RPMI8226 (cell line): ENCODE results near the gene NGF.
"Not testable (repeated sequence)": the region's sequence is repeated elsewhere in the genome, so short reads cannot be mapped to it uniquely, and the experiment has no call there.

Source experiments
- DNase-seq: peaks from one replicate; pipeline ENCODE4 v3.0.0-alpha.2; 2015

The NGF gene

DNA sequence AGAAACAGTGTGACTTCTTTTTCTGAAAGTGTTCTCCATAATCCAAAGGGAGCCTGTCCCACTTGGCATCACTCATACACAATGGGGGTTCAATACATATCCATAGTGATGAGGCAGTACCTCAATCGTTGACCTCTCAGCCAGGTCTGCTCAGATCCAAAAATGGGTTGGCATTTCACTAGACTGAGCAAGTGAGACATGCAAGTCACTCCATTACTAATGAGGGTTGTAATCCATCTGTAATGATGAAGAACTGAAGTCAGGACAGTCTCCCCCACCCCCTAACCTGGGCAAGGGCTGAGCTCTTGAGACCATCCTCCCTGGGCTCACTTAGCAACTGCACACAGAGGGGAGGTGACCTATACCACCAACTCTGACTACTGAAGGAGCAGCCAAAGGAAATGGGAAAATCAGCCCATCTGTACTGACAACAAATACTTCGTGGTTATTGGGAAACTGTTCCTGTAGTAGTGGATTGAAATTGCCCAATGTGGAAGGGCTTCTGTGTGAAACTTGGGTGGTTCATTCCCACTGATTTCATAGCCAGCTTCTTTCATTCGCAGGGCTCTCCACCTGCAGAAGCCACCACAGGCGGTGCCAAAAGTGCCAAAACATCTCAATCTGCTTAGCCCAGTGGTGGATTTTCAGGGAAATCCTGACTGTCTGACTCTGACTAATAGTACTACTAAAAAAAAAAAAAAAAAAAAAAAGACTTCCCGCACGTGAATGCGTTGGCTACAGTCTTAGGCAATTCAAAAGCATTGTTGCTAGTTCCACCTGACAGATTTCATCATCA, 5.0 kb downstream of the NGF start:
- no peak for DNase-seq

DNA sequence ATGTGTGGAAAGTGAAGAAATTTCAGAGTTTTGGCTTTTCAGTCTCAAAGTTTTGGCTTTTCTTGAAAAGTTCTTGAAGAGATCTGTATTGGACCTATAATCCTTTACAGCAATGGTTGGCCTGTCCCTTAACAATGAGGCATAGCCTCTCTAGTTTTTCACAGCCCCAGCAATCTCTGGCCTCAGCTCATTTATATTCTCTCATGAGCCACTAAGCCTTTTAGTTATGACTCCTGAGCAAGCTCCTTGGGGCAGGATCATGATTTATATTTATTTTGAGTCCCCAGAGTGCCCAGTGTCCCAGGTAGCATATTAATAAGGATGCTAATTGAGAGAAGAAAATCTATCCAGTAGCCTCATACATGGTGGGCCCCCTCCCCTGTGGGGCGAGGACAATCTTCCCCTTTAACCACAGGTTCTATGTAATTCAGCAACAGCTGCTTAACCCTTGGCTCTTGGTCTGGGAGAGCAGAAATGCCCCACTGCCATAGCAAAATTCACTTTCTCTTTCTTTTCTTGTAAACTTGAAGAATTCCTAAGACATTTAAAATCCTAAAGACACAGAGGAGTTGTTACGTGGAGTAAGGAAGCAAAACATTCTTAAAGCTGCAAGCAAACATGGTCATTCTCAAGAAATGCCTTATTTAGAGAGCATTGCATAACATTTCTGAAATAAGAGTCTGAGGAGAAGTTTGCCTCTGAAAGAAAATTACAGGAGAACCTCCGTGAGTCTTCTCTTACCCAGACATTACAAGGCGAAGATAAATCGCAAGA, 6.3 kb downstream of the NGF start:
- DNase-seq = no peak

DNA sequence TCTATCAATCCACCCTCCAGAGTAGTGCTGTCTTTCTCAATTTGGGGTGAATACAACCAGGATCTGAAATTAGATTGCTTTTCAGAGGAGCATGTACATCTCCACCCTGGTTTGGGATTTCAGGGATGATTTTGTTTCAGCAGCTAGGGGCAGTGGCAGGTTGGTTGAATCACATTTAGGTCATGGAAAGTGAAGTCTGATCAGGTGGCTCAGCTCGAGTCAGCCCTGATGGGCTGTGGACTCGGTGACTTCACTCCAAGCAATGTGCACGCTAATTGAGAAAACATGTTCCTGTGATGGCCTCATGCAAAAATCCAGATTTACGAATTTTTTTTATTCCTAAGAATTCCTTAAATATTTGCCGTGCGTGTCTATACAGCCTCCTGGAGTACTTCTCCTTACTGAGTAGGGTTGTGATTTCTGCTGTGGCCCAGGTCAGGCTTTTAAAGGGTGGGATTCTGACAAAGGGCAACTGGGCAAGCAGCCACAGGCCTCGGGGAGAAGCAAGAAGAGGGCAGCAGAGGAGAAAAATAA, 7.5 kb downstream of the NGF start:
- no peak for DNase-seq

DNA sequence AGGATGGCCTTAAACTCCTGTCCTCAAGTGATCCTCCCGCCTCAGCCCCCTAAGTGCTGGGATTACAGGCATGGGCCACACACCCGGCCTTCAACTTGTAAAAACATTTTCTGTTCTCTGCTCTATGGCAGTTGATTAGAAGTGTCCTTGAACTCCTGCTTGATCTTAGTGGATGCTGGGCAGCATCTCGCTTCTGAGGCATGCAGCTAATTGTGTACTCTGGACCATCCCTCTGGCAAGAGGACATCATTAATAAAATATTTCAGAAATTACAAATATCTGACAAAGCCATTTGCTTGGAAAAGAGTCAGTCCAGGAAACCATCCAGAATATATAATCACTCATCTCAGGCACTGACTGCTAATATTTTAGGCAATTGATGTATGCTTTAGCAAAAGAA, 8.1 kb downstream of the NGF start:
- DNase-seq = no peak

DNA sequence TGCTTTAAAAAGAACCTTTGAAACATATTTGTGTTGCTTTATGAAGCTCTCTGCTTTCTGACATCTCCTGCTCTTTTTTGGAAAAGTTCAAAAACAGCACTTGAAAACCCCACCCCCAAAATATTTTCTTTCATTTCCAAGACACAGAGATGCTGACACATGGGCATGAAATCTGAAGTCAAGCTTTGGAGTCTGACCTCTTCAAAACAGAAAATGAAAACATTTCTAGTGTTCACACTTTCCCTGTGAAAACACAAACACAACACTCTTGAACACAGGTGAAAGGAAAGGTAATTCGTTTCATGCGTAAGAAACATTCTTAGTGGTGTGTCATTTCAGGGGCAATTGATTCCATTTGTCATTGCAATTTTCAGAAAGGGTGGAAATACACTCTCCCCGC, 10.8 kb downstream of the NGF start:
- DNase-seq = no peak

DNA sequence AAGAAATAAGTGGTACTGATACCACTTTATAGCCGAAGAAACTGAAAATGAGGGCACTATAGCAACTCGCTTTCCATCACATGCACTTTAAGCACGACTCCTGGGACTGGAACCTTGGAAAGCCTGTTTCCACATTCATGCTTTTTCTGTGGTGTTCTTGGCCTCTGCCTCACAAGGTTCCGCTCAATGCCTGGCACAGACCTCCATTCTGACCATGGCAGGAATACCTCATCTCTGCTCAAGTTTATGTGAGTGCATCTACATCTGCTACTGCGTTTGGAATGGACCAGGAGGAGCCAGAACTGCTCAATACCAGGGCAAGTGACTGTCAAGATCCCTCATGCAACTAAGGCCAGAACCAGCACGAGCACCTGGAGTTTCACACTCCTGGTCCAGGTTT, 11.6 kb downstream of the NGF start:
- no peak for DNase-seq

DNA sequence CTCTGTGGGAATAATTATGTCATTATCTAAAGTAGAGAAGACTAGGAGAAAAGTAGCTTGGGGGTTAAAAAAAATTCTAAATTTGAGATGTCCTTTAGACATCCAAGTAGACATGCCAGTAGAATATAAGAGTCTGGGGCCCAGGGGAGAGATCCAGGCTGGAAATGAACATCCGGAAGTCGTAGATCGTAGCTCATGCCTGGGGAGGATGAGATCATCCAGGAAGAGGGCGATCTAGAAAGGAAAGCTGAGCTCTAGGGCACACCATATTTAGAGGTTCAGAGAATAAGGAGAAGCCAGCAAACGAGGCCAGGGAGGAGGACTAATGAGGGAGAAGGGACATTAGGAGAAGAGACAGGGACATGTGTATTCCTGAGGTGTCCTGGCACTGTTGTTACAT, 12.2 kb downstream of the NGF start:
- no peak for DNase-seq

DNA sequence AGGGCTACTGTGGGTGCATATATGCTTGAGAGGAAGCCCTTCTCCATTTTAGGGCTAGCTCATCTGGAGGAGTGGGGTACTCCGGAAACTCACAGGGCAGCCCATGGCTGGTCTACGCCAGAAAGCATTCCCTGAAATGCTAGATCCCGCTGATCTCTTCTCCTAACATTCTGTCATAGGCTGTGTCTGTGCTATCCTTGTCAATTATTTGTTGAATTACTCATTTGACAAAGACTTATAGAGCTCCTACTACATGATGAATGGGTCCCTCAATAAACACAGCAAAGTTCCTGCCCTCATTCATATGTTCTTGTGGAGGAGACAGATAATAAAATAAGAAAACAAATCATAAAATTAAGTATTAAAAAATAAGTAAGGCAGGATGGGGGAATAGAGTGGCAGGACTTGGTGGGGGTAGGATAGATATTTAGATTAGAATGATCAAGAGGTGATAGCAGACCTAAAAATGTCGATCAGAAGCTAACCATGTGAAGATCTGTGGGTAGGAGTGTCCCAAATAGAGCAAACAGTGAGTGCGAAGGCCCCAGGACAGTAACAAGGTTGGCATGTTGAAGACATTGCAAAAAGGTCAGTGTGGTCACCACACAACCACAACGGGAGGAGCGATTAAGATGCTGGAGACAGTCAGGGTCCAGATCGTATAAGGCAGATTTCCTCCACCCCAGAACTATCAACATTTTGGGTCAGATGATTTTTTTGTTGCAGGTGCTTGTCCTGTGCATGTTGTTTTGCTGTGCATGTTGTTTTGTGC, 13.2 kb downstream of the NGF start:
- DNase-seq = no peak

DNA sequence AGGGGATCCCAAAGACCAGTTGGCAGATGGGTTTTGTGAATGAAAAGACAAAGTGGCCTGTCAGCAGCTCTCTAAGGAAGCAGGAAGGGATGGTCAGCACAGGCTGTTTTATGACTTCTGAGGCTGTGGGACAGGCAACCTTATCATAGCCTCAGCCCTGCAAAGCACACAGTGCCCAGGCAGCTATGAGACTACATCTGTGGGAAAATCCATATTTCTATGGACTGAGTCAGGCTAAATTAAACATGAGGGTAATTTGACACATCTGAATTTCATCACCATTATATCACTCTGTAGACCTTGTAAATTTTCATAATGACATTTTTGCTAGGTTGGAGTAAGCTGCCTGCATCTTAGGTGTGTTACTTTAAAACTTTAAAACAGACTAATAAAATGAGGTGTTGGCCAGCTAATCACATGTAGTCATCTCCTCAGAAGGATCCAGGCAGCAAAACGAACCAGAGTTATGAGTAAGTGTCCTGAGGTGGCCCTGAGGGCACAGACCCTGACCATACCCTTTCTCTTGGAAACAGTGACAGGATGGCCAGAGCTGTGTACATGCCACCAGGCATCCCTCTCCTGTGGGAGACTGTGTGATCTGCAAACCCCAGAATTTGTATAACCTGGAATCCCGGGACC, 14.6 kb downstream of the NGF start:
- DNase-seq = no peak

DNA sequence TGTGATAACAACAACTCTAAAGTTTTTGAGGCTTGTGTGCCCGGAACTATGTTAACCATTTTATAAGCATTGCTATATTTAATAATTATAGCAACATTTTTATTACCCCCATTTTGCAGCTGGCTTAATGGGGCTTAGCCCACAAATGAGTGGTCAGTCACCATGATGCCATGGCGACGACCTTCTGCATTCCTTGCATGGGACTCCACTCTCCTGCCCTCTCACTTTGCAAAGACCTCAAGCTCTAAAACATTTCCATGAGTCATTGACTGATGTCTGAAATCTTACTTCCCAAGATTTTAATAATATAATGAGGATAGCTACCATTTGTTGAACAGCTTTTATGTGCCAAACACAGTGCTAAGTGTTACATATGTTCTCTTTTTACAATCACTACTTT, 15.4 kb downstream of the NGF start:
- no peak for DNase-seq

DNA sequence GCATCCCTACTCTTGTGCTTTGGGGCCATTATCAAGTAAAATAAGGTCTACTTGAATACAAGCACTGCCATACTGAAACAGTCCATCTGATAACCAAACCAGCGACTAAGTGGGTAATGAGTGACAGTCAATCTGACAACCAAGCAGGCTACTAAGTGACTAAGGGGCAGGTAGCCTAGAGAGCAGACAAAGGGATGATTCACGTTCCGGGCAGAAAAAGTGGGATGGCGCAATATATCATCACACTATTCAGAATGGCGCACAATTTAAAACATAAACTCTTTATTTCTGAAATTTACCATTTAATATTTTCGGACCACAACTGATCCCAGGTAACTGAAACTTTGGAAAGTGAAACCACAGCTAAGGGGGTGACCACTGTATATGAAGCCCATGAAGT, 17.7 kb downstream of the NGF start:
- no peak for DNase-seq

DNA sequence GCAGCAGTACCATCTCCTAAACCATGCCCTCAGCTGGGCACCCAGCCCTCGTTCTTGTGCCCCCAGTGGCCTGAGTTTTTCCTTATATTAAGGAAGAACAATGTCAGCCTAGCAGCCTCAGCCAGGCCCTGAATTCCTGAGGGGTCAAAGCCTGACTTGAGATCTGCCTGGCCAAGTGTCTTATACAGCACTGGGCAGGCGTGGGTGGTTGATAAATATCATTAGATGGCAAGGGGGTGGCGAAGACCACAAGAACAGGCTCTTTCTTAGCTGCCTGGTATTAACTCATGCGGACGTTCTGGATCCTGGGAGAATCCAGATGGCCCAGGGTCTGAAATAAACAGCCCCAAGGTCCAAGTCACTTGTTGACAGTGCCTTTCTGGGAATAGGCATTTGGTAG, 18.3 kb downstream of the NGF start:
- DNase-seq = no peak

DNA sequence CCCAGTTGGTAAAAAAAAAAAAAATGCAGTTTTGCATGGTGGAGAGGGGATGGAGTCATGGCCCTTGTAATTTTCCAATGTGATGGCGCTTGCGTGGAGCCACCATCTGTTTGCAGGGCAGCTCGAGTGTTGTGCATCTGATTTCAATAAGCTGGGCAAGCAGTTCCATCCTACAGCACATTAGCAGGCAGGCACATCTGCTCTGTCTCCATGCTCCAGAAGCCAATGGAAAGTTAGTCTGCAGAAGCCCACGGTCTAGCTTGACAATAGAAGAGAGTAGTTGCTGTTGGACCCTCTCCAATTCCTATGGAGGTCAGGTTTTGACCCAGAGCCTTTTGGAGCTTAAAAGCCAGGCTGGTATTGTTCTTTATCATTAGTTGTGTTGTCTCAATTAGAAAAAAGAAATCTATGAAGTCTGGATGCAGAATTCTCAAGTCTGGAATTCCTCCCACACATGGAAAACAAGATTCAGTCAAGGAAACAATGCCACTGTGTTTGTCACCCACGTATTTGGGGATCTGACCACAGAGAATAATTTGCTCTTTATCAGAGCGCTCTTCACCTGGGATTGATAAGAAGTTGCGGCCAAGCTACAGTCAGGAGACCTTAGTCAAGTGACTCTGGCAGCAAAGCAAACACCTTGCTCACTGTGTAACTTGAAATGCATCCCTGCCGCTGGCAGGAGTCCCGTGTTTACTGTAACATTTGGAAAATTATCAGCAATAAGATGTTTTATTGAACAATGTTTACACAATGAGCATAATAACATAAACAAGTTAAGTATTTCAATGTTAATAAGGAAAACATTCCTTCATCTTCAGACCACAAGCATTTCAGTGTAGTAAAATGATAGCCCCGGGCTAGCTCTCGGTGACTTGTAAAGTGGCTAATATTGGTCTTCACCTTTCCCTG, 20.7 kb downstream of the NGF start:
- DNase-seq = no peak

DNA sequence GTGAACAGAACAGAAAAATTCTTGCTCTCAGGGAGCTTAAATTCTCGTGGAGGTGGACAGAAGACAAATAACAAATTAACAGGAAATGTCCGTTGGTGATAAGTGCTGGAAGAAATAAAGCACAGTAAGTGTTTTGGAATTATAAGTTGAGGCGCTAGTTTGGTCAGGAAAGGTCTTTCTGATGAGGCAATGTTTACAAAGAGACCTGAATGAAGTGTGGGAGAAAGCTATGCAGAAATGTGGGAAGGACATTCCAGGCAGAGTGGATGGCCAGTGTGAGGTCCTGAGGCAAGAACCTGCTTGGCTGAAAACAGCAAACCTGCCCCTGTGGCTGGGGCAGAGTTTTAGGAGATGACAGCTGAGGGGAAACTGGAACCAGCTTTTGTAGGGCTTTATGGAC, 23.3 kb downstream of the NGF start:
- DNase-seq = no peak

DNA sequence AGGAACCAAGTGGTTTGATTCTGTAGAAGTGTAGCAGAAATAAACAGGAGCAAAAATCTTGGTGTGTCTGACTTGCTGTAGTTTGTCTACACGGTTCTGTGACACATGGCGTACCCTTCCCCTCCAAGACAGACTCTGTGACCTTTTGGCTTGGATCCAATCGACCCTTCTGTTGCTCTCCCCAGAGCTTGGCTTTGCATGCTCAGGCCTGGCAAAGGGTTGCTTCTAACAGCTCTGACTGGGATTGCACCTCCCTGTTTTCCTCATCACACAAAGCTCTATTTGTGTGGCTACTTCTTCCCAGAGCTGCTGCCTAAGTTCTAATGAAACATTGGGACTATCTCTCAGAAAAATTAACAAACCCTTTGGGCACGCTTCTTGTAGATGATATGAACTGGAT, 24.0 kb downstream of the NGF start:
- no peak for DNase-seq

DNA sequence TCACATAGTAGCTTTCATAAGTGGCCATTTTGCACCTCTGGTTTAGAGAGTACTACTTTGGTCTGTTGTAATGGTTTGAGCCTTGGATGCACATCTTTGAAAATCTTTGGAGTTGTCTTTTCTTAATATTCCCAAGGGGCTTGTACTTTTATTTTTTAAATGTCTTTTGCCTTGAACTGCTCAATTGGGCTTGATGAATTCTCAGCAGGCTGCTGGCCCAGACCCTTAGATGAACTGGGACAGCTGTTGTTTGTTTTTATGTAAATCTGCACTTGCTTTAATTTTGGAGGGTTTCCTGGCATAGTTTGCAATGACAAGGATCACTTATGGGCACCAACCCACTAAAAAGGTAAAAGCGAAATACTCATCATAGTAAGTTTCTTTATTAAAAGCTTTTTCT, 24.9 kb downstream of the NGF start:
- no peak for DNase-seq

DNA sequence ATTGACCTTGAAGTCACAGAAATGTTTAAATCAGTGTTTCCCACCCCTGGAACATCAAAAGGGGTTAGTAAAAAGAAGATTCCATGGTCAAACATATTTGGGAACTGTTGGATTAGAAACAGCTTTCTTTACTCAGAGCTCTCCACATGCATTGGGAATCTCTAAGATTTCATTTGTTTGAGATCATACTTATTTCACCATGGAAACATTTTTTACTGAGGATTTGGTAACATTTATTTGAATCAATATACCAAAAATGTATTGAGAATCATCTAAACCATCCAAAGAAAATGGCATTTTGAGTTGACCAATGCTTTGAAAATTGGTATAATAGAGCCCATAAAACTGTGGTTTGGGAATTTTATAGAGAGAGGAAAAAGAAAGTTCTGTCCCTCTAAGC, 25.3 kb downstream of the NGF start:
- DNase-seq = no peak

DNA sequence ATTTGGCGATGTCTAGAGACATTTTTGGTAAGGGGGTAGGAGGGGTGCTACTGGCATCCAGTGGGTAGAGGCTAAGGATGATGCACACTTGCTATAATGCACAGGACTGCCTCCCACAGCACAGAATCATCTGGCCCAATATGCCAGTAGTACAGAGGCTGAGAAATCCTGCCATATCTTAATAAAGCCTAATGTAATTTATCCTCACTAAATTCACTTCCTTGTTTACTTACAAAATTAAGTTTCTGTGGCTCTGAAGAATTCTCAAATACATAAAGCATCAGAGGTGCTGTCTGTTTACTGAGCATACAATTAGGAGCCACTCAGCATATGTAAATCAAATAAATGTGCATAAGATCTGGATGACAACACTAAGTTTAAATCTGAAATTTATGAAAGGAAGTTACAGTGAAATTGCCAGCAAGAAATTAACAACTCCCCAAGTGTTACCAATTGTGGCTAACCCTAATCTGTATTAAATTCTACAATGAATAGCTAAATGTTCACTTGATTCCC, 26.5 kb downstream of the NGF start:
- DNase-seq = no peak

DNA sequence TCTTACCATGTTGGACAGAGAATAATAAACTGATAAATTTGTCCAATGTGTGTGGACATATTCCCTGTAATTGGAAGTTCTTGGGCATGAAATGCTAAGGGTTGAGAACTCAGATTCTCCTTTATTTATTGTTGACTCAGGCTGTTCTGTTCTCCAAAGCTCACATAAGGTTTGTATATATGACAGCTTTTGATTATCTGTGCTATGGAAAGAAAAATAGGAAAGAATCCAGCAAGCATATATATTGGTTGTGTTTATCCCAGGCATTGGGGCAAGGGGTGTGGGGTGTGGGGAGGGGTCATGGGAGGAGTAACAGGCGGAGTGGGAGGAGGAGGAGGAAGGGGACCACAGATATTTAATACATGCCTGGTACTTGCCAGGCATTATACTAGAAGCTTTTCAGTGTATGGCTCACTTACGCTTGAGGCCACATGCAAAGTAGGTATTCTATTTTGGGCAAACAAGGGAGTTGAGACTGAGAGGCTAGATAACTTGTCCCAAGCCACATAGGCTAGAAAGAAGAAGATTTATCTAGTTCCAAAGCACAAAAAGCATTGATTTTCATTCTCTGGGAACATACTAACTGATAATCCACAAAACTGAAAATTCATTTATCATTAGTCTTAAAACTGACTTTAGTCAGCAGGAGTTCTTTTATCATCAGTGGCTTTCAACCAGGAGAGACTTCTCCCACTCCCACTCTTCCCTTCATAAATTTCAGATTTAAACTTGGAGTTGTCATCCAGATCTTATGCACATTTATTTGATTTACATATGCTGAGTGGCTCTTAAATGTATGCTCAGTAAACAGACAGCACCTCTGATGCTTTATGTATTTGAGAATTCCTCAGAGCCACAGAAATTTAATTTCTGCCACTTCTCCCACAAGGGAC, 27.2 kb downstream of the NGF start:
- DNase-seq = no peak

DNA sequence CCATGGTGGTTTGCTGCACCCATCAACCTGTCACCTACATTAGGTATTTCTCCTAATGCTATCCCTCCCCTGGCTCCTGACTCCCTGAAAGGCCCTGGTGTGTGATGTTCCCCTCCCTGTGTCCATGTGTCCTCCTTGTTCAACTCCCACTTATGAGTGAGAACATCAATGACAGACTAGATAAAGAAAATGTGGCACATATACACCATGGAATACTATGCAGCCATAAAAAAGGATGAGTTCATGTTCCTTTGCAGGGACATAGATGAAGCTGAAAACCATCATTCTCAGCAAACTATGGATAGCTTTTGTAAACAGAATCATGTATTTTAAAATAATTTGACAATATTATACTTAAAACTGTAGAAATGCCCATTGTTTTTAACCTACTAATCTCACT, 28.5 kb downstream of the NGF start:
- DNase-seq = not testable (repeated sequence)

DNA sequence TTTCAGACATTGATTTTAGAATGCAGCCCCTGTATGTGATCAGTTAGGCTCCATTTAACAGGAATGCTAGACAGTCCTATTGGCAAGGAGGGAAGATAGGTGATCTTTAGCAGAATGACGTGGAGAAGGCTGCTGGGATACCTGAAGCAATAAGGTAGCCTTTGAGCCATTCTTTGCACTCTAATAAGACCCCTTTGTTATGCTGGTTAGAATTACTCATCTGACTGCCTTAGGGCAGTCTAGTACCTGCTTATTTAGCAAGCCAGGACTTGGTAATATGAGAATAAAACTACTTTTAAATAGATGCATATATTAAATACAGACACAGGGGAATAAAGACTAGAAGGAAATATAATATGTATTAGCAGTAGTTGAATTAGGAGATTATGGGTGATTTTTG, 29.1 kb downstream of the NGF start:
- no peak for DNase-seq
